H9 (cell line): ENCODE data around the gene OTOF. TPM values are rescaled to one million over a fixed set of nuclear protein-coding genes. Genes with fewer than 3 reads are reported as not detected.

Experiments
- DNase-seq: peaks from one replicate; pipeline ENCODE4 v3.0.0-alpha.2; 2017
- H2AFZ ChIP-seq: one replicate; pipeline ENCODE4 v1.6.1; 2013; ENCODE audit warnings: mild to moderate bottlenecking, low read length, control low read depth, moderate library complexity
- H2AK5ac ChIP-seq: 2 replicates; pipeline ENCODE4 v1.6.1; 2013; ENCODE audit warnings: low read length, control low read depth, mixed read lengths; ENCODE audit not compliant: insufficient read length
- H2BK120ac ChIP-seq: one replicate; pipeline ENCODE4 v1.6.1; 2013; ENCODE audit warnings: low read depth, mild to moderate bottlenecking, low read length, control low read depth, inconsistent platforms; ENCODE audit not compliant: poor library complexity, severe bottlenecking
- H2BK12ac ChIP-seq: 2 replicates; pipeline ENCODE4 v1.6.1; 2013; ENCODE audit warnings: low read length, control low read depth, mixed read lengths, low read depth; ENCODE audit not compliant: insufficient read length
- H2BK15ac ChIP-seq: 2 replicates; pipeline ENCODE4 v1.6.1; 2013; ENCODE audit warnings: low read depth, low read length, control low read depth
- H2BK20ac ChIP-seq: one replicate; pipeline ENCODE4 v1.6.1; 2013; ENCODE audit warnings: low read depth, mild to moderate bottlenecking, low read length, control low read depth, inconsistent platforms; ENCODE audit not compliant: poor library complexity, severe bottlenecking
- H2BK5ac ChIP-seq: 2 replicates; pipeline ENCODE4 v1.6.1; 2013; ENCODE audit warnings: low read length, control low read depth, mixed read lengths; ENCODE audit not compliant: insufficient read length
- H3K14ac ChIP-seq: 2 replicates; pipeline ENCODE4 v1.6.1; 2013; ENCODE audit warnings: low read length, control low read depth; ENCODE audit not compliant: insufficient read depth
- H3K18ac ChIP-seq: 2 replicates; pipeline ENCODE4 v1.6.1; 2013; ENCODE audit warnings: low read depth, mild to moderate bottlenecking, mixed read lengths, low read length, control low read depth; ENCODE audit not compliant: insufficient read length
- H3K23ac ChIP-seq: 2 replicates; pipeline ENCODE4 v1.6.1; 2013; ENCODE audit warnings: low read length, control low read depth, mixed read lengths, low read depth; ENCODE audit not compliant: insufficient read length
- H3K23me2 ChIP-seq: 2 replicates; pipeline ENCODE4 v1.6.1; 2013; ENCODE audit warnings: low read depth, mild to moderate bottlenecking, mixed read lengths, low read length, control low read depth; ENCODE audit not compliant: insufficient read length, poor library complexity, severe bottlenecking
- H3K27ac ChIP-seq: 2 replicates; pipeline ENCODE4 v1.5.1; 2013; ENCODE audit warnings: low read length, control low read depth, mixed read lengths, low read depth; ENCODE audit not compliant: insufficient read length
- H3K27me3 ChIP-seq: 2 replicates; pipeline ENCODE4 v1.6.1; 2013; ENCODE audit warnings: low read length, control low read depth, inconsistent platforms; ENCODE audit not compliant: insufficient read depth
- H3K4ac ChIP-seq: 2 replicates; pipeline ENCODE4 v1.6.1; 2013; ENCODE audit warnings: low read depth, mild to moderate bottlenecking, control low read depth, inconsistent platforms, low read length, moderate library complexity
- H3K4me1 ChIP-seq: 2 replicates; pipeline ENCODE4 v1.6.1; 2013; ENCODE audit warnings: low read length, control low read depth, inconsistent platforms; ENCODE audit not compliant: insufficient read depth
- H3K4me2 ChIP-seq: 2 replicates; pipeline ENCODE4 v1.6.1; 2013; ENCODE audit warnings: low read length, control low read depth, mixed read lengths; ENCODE audit not compliant: insufficient read length, insufficient read depth
- H3K56ac ChIP-seq: 2 replicates; pipeline ENCODE4 v1.6.1; 2013; ENCODE audit warnings: low read depth, mild to moderate bottlenecking, mixed read lengths, low read length, control low read depth; ENCODE audit not compliant: insufficient read length
- H3K79me1 ChIP-seq: 2 replicates; pipeline ENCODE4 v1.6.1; 2013; ENCODE audit warnings: low read depth, mild to moderate bottlenecking, moderate library complexity, low read length, control low read depth, inconsistent platforms; ENCODE audit not compliant: insufficient read depth, poor library complexity, severe bottlenecking
- H3K79me2 ChIP-seq: 2 replicates; pipeline ENCODE4 v1.6.1; 2013; ENCODE audit warnings: low read length, control low read depth, inconsistent platforms; ENCODE audit not compliant: insufficient read depth
- H3K9ac ChIP-seq: 2 replicates; pipeline ENCODE4 v1.6.1; 2013; ENCODE audit warnings: low read length, control low read depth, mixed read lengths; ENCODE audit not compliant: insufficient read length; ENCODE audit errors: extremely low read depth
- H3K9me3 ChIP-seq: one replicate; pipeline ENCODE4 v1.6.1; 2013; ENCODE audit warnings: low read depth, low read length, inconsistent platforms; ENCODE audit not compliant: control insufficient read depth
- H3T11ph ChIP-seq: one replicate; pipeline ENCODE4 v1.6.1; 2013; ENCODE audit warnings: mild to moderate bottlenecking, low read length, control low read depth, inconsistent platforms
- H4K20me1 ChIP-seq: one replicate; pipeline ENCODE4 v1.6.1; 2013; ENCODE audit not compliant: control insufficient read depth, insufficient read length, insufficient read depth
- H4K5ac ChIP-seq: 2 replicates; pipeline ENCODE4 v1.6.1; 2013; ENCODE audit warnings: low read depth, mild to moderate bottlenecking, mixed read lengths, low read length, control low read depth; ENCODE audit not compliant: insufficient read length
- H4K8ac ChIP-seq: replicated peaks from 2 replicates; pipeline ENCODE4 v1.6.1; 2013; ENCODE audit warnings: low read length, control low read depth, mixed read lengths, low read depth; ENCODE audit not compliant: insufficient read length
- H4K91ac ChIP-seq: 2 replicates; pipeline ENCODE4 v1.6.1; 2013; ENCODE audit warnings: low read depth, mild to moderate bottlenecking, moderate library complexity, mixed read lengths, low read length, control low read depth; ENCODE audit not compliant: insufficient read length
- H3K27ac Mint-ChIP-seq, 3 experiments: 2 replicates in 2 of 3; 3 replicates in 1 of 3; pipeline ENCODE4 v1.8.0; 2020 to 2021; ENCODE audit warnings: mixed read lengths in 3 of 3, mild to moderate bottlenecking in 1 of 3, moderate library complexity in 1 of 3
- H3K27me3 Mint-ChIP-seq: 2 replicates; pipeline ENCODE4 v1.8.0; 2021; ENCODE audit warnings: low read depth, mild to moderate bottlenecking, moderate library complexity, mixed read lengths
- H3K36me3 Mint-ChIP-seq, 3 experiments: 2 replicates in 2 of 3; 3 replicates in 1 of 3; pipeline ENCODE4 v1.8.0; 2020 to 2021; ENCODE audit warnings: low read depth in 3 of 3, mixed read lengths in 3 of 3; ENCODE audit not compliant: insufficient read depth in 1 of 3
- H3K4me1 Mint-ChIP-seq, 2 experiments: 2 replicates each; pipeline ENCODE4 v1.8.0; 2020; ENCODE audit warnings: mixed read lengths in 2 of 2
- H3K4me3 Mint-ChIP-seq, 2 experiments: 2 replicates in 1 of 2; 3 replicates in 1 of 2; pipeline ENCODE4 v1.8.0; 2020 to 2021; ENCODE audit warnings: mild to moderate bottlenecking in 2 of 2, mixed read lengths in 2 of 2, moderate library complexity in 1 of 2
- H3K9me3 Mint-ChIP-seq, 2 experiments: 2 replicates in 1 of 2; 3 replicates in 1 of 2; pipeline ENCODE4 v1.8.0; 2020; ENCODE audit warnings: mild to moderate bottlenecking in 2 of 2, mixed read lengths in 2 of 2, moderate library complexity in 1 of 2
- CTCF ChIP-seq: fragments of 200-600 bp; sonication (generic); conservative IDR thresholded peaks from 3 replicates; pipeline ENCODE4 v1.8.0; 2021; ENCODE audit warnings: antibody characterized with exemption, mild to moderate bottlenecking
- WGBS: extraction: QIAGEN DNeasy Blood & Tissue Kit; methylation state at CpG from one replicate; pipeline ENCODE4 v1.1.7; 2013; ENCODE audit warnings: missing lambda C conversion rate, low lambda C conversion rate, mixed read lengths; ENCODE audit not compliant: insufficient read length; ENCODE audit errors: extremely low coverage; 5-methylcytosine and 5-hydroxymethylcytosine counted together
- total RNA-seq: library from RNA; stranded (reverse); gene quantifications from 2 replicates; pipeline ENCODE4 v1.2.1, GENCODE V29; 2021

OTOF gene
- total RNA-seq, 1 experiment from 2014 or later, result 0.35 TPM

- no peak overlapping the region for H3K18ac ChIP-seq
- no peaks in the 10 kb centered on the region for H4K20me1 ChIP-seq
- no peaks in the 10 kb centered on the region for H3K79me1 ChIP-seq
- no peak overlapping the region for H3K4me2 ChIP-seq
- DNase-seq, result no peak
- Mint-ChIP-seq H3K4me1 (peaks cover 33 to 49% of the 10 kb centered on the region in 2 experiments), H3K9me3 (no peaks in the 10 kb centered on the region), H3K27ac (no peak overlapping the region), H3K36me3 (no peaks in the 10 kb centered on the region), H3K4me3 (no peak overlapping the region; a peak in 1 of 5 replicates), H3K27me3 (peaks cover 17% of the 10 kb centered on the region)
- no peak overlapping the region for H2BK120ac ChIP-seq
- H3K27me3 ChIP-seq, result peaks cover 1% of the 10 kb centered on the region; the same call in 1 of the 2 replicates
- TF ChIP-seq CTCF, result no peak
- H2AFZ ChIP-seq, result no peak overlapping the region
- no peak overlapping the region for H3K4ac ChIP-seq
- no peak overlapping the region for H3T11ph ChIP-seq
- no peak overlapping the region for H4K8ac ChIP-seq
- no peak overlapping the region for H3K23ac ChIP-seq
- no peak overlapping the region for H3K27ac ChIP-seq
- no peaks in the 10 kb centered on the region for H3K9me3 ChIP-seq
- H3K14ac ChIP-seq, result no peak overlapping the region
- H3K56ac ChIP-seq, result no peak overlapping the region
- H2AK5ac ChIP-seq, result no peak overlapping the region
- H2BK5ac ChIP-seq, result no peak overlapping the region
- no peak overlapping the region for H2BK20ac ChIP-seq
- no peak overlapping the region for H3K9ac ChIP-seq
- peaks cover 5% of the 10 kb centered on the region; the same call in 1 of the 2 replicates for H3K4me1 ChIP-seq
- H3K23me2 ChIP-seq, result peaks cover 8% of the 10 kb centered on the region
- WGBS, result no CpG with 5 or more reads among the region's 4 CpGs
- H4K5ac ChIP-seq, result no peak overlapping the region
- no peak overlapping the region for H2BK15ac ChIP-seq
- no peak overlapping the region for H2BK12ac ChIP-seq
- no peaks in the 10 kb centered on the region for H3K79me2 ChIP-seq
- no peak overlapping the region for H4K91ac ChIP-seq
Measured at GRCh38 chr2:26500406-26500805, 22.5 kb upstream of the OTOF start.
